Prostate gland (tissue), 2 donors: ENCODE results near the gene DYTN.

ENCODE experiments used
- POLR2A ChIP-seq: fragments of 450-650 bp; IDR thresholded peaks from one replicate; pipeline ENCODE4 v1.6.1; 2016; ENCODE audit warnings: antibody characterized with exemption, mild to moderate bottlenecking
- POLR2AphosphoS5 ChIP-seq: sonication (generic); formaldehyde crosslinking; IDR thresholded peaks from one replicate; pipeline ENCODE4 v1.6.1; 2017; ENCODE audit warnings: antibody characterized with exemption
- TF ChIP-seq, protein P1 (sequence below), 4 experiments: fragments of 200-600 bp in 2 of 4; fragments of 450-650 bp in 2 of 4; sonication (generic) in 2 of 4; IDR thresholded peaks; 1 replicate in 3 of 4; 2 replicates in 1 of 4; pipeline ENCODE4 v1.5.1; 2016 to 2019; ENCODE audit warnings: antibody characterized with exemption in 4 of 4, mild to moderate bottlenecking in 2 of 4, moderate library complexity in 2 of 4

DNA sequence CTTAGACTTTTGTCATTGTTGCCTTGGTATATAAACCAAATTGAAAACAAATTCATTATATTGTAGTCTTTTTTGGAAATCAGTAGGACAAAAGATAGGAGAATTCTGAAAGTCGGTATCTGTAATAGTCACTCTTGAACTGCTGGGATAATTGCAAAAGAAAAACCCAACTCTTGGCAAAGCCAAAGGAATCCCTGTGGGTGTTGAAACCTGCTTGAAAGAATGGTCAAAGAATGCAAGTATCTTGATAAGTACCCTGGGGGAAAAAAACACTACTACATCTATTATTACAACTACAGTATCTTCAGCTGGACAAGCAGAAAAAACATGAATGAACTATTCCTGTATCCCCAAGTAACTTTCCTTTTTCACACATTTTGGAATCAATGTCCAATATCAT lies 83.2 kb downstream of the DYTN start:
- TF ChIP-seq POLR2AphosphoS5 (no peak), POLR2A (no peak)
- TF ChIP-seq, protein P1, sequence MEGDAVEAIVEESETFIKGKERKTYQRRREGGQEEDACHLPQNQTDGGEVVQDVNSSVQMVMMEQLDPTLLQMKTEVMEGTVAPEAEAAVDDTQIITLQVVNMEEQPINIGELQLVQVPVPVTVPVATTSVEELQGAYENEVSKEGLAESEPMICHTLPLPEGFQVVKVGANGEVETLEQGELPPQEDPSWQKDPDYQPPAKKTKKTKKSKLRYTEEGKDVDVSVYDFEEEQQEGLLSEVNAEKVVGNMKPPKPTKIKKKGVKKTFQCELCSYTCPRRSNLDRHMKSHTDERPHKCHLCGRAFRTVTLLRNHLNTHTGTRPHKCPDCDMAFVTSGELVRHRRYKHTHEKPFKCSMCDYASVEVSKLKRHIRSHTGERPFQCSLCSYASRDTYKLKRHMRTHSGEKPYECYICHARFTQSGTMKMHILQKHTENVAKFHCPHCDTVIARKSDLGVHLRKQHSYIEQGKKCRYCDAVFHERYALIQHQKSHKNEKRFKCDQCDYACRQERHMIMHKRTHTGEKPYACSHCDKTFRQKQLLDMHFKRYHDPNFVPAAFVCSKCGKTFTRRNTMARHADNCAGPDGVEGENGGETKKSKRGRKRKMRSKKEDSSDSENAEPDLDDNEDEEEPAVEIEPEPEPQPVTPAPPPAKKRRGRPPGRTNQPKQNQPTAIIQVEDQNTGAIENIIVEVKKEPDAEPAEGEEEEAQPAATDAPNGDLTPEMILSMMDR (IDR thresholded peaks at IDR 0.05): no peak
